Measurements from ENCODE around the gene TBC1D7.

DNA sequence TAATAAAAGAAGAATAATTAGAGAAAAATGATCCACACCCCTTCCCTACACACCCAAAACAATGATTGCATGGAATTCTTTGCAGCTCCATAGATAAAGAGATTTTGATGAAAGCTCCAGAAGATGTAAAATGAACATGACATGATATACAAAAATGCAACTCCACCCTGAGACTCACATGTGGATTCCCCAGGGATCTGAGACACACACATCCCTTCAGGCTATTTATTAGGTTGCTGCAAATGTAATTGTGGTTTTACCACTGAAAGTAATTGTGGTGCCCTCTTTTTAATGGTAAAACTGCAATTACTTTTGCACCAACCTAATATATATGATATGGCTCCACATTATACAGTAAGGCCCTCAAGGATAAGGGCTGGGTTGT, 40.4 kb upstream of the TBC1D7 start:
- TF ChIP-seq POLR2A (IDR thresholded peaks at IDR 0.05; ENCODE audit: extremely low read depth, insufficient read length): no peak
- TF ChIP-seq, protein P1, sequence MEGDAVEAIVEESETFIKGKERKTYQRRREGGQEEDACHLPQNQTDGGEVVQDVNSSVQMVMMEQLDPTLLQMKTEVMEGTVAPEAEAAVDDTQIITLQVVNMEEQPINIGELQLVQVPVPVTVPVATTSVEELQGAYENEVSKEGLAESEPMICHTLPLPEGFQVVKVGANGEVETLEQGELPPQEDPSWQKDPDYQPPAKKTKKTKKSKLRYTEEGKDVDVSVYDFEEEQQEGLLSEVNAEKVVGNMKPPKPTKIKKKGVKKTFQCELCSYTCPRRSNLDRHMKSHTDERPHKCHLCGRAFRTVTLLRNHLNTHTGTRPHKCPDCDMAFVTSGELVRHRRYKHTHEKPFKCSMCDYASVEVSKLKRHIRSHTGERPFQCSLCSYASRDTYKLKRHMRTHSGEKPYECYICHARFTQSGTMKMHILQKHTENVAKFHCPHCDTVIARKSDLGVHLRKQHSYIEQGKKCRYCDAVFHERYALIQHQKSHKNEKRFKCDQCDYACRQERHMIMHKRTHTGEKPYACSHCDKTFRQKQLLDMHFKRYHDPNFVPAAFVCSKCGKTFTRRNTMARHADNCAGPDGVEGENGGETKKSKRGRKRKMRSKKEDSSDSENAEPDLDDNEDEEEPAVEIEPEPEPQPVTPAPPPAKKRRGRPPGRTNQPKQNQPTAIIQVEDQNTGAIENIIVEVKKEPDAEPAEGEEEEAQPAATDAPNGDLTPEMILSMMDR (IDR thresholded peaks at IDR 0.05; ENCODE audit: low read depth, low read length): no peak

Measured in NB4 (cell line).